PC-3 (cell line): ENCODE data around the gene CACHD1.

ENCODE experiments used
- EZH2 ChIP-seq: fragments of 300-600 bp; sonication (generic); IDR thresholded peaks from one replicate; pipeline ENCODE4 v1.6.1; 2017; ENCODE audit warnings: antibody characterized with exemption, mild to moderate bottlenecking, low read length; ENCODE audit not compliant: unreplicated experiment
- TF ChIP-seq, protein P1 (sequence below): fragments of 300-600 bp; sonication (generic); conservative IDR thresholded peaks from 2 replicates; pipeline ENCODE4 v1.5.1; 2017; ENCODE audit warnings: antibody characterized with exemption, low read depth, mild to moderate bottlenecking, low read length

DNA sequence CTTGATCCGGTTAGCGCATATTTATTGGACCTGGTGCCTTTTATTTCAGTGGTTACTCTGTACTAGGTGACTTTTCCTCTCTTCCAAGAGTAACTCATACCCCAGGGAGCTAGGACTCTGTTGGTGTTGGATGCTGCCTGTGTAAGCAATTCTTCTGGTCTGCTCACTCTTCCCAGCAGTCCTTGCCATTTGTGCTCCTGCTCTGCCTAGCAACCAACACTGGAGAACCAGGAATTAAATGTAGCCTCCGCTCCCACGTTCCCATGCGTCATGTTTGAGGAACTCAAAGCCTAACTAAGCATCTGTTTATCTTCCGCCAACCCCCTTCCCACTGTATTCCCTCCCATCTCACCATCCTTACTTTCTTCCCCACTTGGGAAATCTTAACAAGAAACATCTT, 209.2 kb downstream of the CACHD1 start:
- TF ChIP-seq, protein P1, sequence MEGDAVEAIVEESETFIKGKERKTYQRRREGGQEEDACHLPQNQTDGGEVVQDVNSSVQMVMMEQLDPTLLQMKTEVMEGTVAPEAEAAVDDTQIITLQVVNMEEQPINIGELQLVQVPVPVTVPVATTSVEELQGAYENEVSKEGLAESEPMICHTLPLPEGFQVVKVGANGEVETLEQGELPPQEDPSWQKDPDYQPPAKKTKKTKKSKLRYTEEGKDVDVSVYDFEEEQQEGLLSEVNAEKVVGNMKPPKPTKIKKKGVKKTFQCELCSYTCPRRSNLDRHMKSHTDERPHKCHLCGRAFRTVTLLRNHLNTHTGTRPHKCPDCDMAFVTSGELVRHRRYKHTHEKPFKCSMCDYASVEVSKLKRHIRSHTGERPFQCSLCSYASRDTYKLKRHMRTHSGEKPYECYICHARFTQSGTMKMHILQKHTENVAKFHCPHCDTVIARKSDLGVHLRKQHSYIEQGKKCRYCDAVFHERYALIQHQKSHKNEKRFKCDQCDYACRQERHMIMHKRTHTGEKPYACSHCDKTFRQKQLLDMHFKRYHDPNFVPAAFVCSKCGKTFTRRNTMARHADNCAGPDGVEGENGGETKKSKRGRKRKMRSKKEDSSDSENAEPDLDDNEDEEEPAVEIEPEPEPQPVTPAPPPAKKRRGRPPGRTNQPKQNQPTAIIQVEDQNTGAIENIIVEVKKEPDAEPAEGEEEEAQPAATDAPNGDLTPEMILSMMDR: no peak
- TF ChIP-seq EZH2: no peak
